Measurements from ENCODE around the gene FDX2.

FDX2 gene

GRCh38 chr19:10268071-10268470 lies 47.7 kb downstream of the FDX2 start:
- no peak for DNase-seq (ENCODE audit: extremely low spot score)
- ChIA-PET CTCF (interaction anchor here (0.5 to 2.3 kb wide), 3 partner anchors 9 to 121 kb away, joined by 4 to 8 read pairs (median 6); no protein-coding TSS in a partner anchor), POLR2A (interaction anchor here (0.8 to 1.1 kb wide), 4 partner anchors 17 to 115 kb away, joined by 3 read pairs; partner anchors contain the start of genes ICAM5 and TYK2)
- TF ChIP-seq FOXM1 (IDR thresholded peaks at IDR 0.05; ENCODE audit: borderline replicate concordance) (no peak), SP1 (IDR thresholded peaks at IDR 0.05) (no peak), CTBP1 (IDR thresholded peaks at IDR 0.05; ENCODE audit: borderline replicate concordance) (no peak), ZNF384 (IDR thresholded peaks at IDR 0.05) (no peak), LEF1 (IDR thresholded peaks at IDR 0.05; ENCODE audit: borderline replicate concordance) (no peak), HDGF (IDR thresholded peaks at IDR 0.05; ENCODE audit: borderline replicate concordance) (no peak), NFRKB (IDR thresholded peaks at IDR 0.05) (no peak), FOXA1 (IDR thresholded peaks at IDR 0.05) (no peak), ARNT (IDR thresholded peaks at IDR 0.05) (no peak), ELF4 (IDR thresholded peaks at IDR 0.05) (no peak), FOXK2 (IDR thresholded peaks at IDR 0.05) (no peak), L3MBTL2 (conservative IDR thresholded peaks at IDR 0.05) (no peak), SUZ12 (IDR thresholded peaks at IDR 0.05) (no peak), TARDBP (IDR thresholded peaks at IDR 0.05) (no peak), BHLHE40 (IDR thresholded peaks at IDR 0.05; ENCODE audit: borderline replicate concordance) (no peak)
- TF ChIP-seq, protein P1, sequence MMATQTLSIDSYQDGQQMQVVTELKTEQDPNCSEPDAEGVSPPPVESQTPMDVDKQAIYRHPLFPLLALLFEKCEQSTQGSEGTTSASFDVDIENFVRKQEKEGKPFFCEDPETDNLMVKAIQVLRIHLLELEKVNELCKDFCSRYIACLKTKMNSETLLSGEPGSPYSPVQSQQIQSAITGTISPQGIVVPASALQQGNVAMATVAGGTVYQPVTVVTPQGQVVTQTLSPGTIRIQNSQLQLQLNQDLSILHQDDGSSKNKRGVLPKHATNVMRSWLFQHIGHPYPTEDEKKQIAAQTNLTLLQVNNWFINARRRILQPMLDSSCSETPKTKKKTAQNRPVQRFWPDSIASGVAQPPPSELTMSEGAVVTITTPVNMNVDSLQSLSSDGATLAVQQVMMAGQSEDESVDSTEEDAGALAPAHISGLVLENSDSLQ (IDR thresholded peaks at IDR 0.05): no peak

- ChIA-PET CTCF (interaction anchor here (0.7 to 1.1 kb wide), 4 partner anchors 23 to 123 kb away, joined by 3 to 5 read pairs (median 4); partner anchors contain the start of gene ICAM5), POLR2A (interaction anchor here (1.2 to 1.4 kb wide), 2 partner anchors 8 to 114 kb away, joined by 3 to 4 read pairs; partner anchors contain the start of gene TYK2)
- no peak for DNase-seq (ENCODE audit: extremely low spot score)
- TF ChIP-seq ZNF384 (IDR thresholded peaks at IDR 0.05) (no peak), NFRKB (IDR thresholded peaks at IDR 0.05) (no peak)
Observed at GRCh38 chr19:10266706-10267105, 49.1 kb downstream of the FDX2 start.

- POLR2A ChIA-PET: interaction anchor here (0.7 kb wide), 1 partner anchor 128 kb away, joined by 3 read pairs; no protein-coding TSS in a partner anchor
- CTCF ChIA-PET: no interaction called here
- no peak for DNase-seq (ENCODE audit: extremely low spot score)
- TF ChIP-seq ZNF384 (IDR thresholded peaks at IDR 0.05) (no peak), SP1 (IDR thresholded peaks at IDR 0.05) (no peak), BHLHE40 (IDR thresholded peaks at IDR 0.05; ENCODE audit: borderline replicate concordance) (no peak), FOXM1 (IDR thresholded peaks at IDR 0.05; ENCODE audit: borderline replicate concordance) (no peak), SUZ12 (IDR thresholded peaks at IDR 0.05) (no peak), NFRKB (IDR thresholded peaks at IDR 0.05) (no peak), FOXK2 (IDR thresholded peaks at IDR 0.05) (no peak), TARDBP (IDR thresholded peaks at IDR 0.05) (no peak), HDGF (IDR thresholded peaks at IDR 0.05; ENCODE audit: borderline replicate concordance) (no peak), LEF1 (IDR thresholded peaks at IDR 0.05; ENCODE audit: borderline replicate concordance) (no peak), CTBP1 (IDR thresholded peaks at IDR 0.05; ENCODE audit: borderline replicate concordance) (no peak), FOXA1 (IDR thresholded peaks at IDR 0.05) (no peak)
- TF ChIP-seq, protein P1 (IDR thresholded peaks at IDR 0.05): no peak
Observed at GRCh38 chr19:10262771-10263170, 53.0 kb downstream of the FDX2 start.

GRCh38 chr19:10260141-10260584 lies 55.7 kb downstream of the FDX2 start:
- ChIA-PET POLR2A (interaction anchor here (1.0 to 2.2 kb wide), 4 partner anchors 29 to 143 kb away, joined by 4 to 7 read pairs (median 4); partner anchors contain the start of genes CDC37, DNMT1, ICAM5 and TYK2), CTCF (interaction anchor here (0.6 to 4.0 kb wide), 7 partner anchors 10 to 407 kb away, joined by 3 to 48 read pairs (median 3); partner anchors contain the start of gene ICAM5)
- TF ChIP-seq ZNF384 (IDR thresholded peaks at IDR 0.05) (no peak), BHLHE40 (IDR thresholded peaks at IDR 0.05; ENCODE audit: borderline replicate concordance) (no peak), HDGF (IDR thresholded peaks at IDR 0.05; ENCODE audit: borderline replicate concordance) (no peak), L3MBTL2 (conservative IDR thresholded peaks at IDR 0.05) (no peak), ELF4 (IDR thresholded peaks at IDR 0.05) (no peak), TARDBP (IDR thresholded peaks at IDR 0.05) (no peak), NFRKB (IDR thresholded peaks at IDR 0.05) (no peak), FOXK2 (IDR thresholded peaks at IDR 0.05) (no peak), SP1 (IDR thresholded peaks at IDR 0.05) (no peak), CTBP1 (IDR thresholded peaks at IDR 0.05; ENCODE audit: borderline replicate concordance) (no peak)
- TF ChIP-seq, protein P1 (IDR thresholded peaks at IDR 0.05): no peak
- no peak for DNase-seq (ENCODE audit: extremely low spot score)

Data from HEK293T (cell line).